GM21576 (cell line): ENCODE results near the gene BCAN.
"Not testable (repeated sequence)": the region's sequence is repeated elsewhere in the genome, so short reads cannot be mapped to it uniquely, and the experiment has no call there.

Source experiments
- ATAC-seq: cut with Tn5 transposase; IDR thresholded peaks from one replicate; pipeline ENCODE4 v1.9.1; 2021; ENCODE audit warnings: mild to moderate bottlenecking, moderate library complexity; ENCODE audit not compliant: unreplicated experiment

Gene BCAN, protein sequence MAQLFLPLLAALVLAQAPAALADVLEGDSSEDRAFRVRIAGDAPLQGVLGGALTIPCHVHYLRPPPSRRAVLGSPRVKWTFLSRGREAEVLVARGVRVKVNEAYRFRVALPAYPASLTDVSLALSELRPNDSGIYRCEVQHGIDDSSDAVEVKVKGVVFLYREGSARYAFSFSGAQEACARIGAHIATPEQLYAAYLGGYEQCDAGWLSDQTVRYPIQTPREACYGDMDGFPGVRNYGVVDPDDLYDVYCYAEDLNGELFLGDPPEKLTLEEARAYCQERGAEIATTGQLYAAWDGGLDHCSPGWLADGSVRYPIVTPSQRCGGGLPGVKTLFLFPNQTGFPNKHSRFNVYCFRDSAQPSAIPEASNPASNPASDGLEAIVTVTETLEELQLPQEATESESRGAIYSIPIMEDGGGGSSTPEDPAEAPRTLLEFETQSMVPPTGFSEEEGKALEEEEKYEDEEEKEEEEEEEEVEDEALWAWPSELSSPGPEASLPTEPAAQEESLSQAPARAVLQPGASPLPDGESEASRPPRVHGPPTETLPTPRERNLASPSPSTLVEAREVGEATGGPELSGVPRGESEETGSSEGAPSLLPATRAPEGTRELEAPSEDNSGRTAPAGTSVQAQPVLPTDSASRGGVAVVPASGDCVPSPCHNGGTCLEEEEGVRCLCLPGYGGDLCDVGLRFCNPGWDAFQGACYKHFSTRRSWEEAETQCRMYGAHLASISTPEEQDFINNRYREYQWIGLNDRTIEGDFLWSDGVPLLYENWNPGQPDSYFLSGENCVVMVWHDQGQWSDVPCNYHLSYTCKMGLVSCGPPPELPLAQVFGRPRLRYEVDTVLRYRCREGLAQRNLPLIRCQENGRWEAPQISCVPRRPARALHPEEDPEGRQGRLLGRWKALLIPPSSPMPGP

GRCh38 chr1:156641761-156642264 lies at the start of gene BCAN:
Gene BCAN (plus strand): TSS chr1:156642117. CDS start chr1:156646055, 3,938 bp downstream.
- ATAC-seq: no peak

DNA sequence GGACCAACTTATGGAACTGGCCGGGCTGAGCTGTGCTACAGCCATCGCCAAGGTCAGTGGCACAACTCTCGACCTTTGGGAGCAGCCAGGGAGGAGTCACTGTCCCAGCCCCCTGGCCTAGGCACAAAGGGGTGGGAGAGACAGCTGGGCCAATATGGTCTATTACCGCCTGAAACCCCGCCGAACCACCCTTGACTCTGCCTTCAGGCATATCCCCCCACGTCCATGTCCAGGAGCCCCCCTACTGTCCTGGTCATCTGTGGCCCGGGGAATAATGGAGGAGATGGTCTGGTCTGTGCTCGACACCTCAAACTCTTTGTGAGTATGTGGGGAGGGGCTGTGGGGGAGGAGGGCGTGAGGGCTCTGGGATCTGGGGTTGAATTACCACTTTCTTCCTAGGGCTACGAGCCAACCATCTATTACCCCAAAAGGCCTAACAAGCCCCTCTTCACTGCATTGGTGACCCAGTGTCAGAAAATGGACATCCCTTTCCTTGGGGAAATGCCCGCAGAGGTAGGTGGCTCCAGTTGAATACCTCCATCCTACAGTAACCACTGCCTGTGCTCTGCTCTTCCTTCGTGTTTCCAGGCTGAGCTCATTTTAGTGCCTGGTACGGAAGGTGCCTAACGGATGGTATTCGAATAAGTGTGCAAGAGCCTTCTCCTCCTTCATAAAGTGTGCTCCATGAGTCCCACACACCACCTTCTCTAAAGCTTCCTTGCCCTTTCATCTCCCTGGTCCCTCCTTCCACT lies 49.6 kb upstream of the BCAN start:
- no peak for ATAC-seq

DNA sequence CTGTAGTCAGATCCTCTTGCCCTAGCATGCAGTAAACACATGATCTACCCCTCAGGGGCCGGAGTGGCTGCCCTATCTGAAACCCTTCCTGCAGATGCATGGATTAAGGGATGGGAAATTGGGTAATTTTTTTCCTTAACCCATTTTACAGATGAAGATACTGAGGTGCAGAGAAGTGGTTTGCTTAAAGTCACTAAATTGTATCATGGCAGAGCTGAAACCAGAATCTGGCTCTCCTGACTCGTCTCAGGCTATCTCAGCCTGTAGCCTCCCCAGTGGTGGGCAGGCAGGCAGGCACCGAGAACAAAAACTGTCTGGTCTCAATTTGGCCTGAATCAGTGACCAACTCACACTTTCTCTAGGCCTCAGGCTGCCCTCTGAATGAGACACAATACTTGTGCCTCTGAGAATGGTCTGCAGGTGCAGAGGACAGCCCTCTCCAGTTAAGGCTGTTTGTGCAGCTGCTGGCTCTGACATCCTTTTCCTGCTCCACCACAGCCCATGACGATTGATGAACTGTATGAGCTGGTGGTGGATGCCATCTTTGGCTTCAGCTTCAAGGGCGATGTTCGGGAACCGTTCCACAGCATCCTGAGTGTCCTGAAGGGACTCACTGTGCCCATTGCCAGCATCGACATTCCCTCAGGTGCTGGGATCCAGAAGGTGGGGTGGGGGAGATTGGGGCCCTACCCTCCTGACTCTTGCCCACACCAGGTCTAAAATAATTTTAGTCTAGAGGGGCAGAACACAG lies 48.8 kb upstream of the BCAN start:
- no peak for ATAC-seq

DNA sequence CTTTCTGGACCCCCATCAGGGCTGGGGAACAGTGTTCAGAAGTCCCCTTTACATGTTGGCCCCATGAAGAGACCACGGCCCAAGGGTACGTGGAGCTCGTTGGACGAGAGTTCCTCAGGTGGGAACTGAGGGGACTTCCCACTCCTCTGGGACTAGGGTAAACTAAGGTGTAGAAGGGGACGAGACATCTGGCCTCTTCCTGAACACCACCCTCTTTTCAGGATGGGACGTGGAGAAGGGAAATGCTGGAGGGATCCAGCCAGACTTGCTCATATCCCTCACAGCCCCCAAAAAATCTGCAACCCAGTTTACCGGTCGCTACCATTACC lies 48.3 kb upstream of the BCAN start:
- no peak for ATAC-seq

DNA sequence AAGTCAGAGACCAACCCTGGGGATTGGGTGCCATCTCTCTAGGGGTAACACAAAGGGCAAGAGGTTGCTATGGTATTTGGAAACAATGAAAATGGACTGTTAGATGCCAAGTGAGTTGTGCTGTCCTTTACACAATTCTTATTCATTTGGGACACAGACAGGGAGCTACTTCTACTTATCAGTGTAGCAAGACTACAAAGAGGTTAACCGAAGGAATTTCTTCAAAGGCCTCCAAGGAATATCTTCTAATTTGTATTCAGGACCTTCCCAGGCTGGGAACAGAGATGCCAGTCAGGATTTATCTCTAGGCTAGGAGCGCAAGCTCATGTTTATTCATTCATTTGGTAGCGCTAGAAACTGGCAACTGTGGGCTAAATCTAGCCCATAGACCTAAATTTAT lies 47.7 kb upstream of the BCAN start:
- ATAC-seq: no peak

DNA sequence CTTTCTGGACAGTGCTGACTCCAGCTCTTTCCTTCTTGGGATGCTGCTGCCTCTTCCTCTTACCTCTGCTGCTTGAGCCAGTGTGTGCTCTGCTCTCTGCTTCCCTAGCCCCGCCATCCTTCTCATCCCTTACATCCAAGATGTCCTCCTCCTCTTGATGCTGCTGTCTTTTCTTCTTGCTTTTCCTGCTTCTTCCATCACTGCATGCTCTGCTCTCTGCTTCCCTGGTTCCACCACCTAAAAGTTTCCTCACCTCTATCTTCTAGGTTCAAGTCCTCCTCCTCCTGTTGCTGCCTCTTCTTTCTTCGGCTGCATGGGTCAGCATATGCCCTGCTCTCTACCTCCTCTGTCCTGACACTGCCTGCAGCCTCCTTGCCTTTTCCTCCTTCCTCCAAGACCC lies 46.9 kb upstream of the BCAN start:
- ATAC-seq: no peak

DNA sequence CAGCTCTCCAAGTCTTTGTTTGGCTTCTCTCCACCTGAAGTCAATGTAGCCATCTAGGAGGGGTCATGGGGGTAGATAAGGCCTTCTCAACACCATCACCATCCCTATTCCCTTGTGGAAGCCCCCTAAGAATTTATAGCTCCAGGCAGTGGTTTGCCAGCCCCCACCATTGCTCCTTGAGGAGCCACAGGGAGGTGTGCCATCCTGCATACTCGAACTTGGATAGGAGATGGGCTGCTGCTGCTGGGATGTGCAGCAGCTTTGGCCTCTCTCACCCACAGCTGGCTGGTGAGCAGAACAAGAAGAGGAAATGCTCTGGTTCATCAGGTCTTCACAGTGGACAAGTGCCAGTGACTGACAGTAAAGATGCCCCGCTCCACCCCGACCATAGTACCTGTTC lies 45.5 kb upstream of the BCAN start:
- no peak for ATAC-seq

- no peak for ATAC-seq
These were observed 43.8 kb upstream of the BCAN start for GRCh38 chr1:156598125-156598524.

DNA sequence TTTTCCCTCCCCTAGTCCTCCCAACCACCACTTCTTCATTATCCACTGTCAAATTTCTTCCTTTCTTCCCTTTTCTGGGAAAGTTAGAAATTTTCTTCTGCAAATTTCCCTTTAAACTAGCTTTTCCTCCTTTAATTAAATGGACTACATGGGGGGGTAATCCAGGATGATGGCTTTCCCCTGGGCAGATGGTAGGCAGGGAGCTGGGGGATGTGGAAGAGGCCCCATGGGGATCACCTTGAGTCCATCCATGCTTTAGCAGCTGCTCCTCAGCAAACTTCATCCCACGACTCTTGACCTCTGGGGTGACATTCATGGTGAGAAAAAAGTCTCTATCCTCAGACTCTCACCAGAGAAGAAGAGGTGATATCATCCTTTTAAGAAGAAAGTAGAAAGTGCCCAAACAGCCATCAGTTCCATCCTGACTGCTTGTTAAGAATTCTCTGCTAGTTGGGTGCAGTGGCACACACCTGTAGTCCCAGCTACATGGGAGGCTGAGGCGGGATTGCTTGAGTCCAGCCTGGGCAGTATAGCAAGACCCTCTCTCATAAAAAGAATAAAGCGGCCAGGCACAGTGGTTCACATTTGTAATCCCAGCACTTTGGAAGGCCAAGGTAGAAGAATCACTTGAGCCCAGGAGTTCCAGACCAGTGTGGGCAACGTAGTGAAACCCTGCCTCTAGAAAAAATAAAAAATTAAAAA lies 43.0 kb upstream of the BCAN start:
- no peak for ATAC-seq

GRCh38 chr1:156599811-156600210 lies 42.1 kb upstream of the BCAN start:
- no peak for ATAC-seq

DNA sequence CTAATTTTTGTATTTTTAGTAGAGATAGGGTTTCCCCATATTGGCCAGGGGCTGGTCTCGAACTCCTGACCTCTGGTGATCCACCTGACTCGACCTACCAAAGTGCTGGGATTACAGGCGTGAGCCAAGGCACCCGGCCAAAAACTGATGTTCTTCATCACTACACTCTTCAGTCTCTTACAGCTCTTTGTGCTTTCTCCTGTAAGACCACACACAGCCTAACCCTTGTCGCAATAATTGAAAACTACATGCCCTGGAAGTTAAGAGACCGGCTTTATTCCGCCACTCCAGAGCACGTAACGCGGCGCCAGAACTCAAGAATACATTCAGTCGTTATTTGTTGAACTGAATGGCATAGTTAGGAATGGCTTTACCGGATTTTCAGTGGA lies 41.2 kb upstream of the BCAN start:
- no peak for ATAC-seq

DNA sequence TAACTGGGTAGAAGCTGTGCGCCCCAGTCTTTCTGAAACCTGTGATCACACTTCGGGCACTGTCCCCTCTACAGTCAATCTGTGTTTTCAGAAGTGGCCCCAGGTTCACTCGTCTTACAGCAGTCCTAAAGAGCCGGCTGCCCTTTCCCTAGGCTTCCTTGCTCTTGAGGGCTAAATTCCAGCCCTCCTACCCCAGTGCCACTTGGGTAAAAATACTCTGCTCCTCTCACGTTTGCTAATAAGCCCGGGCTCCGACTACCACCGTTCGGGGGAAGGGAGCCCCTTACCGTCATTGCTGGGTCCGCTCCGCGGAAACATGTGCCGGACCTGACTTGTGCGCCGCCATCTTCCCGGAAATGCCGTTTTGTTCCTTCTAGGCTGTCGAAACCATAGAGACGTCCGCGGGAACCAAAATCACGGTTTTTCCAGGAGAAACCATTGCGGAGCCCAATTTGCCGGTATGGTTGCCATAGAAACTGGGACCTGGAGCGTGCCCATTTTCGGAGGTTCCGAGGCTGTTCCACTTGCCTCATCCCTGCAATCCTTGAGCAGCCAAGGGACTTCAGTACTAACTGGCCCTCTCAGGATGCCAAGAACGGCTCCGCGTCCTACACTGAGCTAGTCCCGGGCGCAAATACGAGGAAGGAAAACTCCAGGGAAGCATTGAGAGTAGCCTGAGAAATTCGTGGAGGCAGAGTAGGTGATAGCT lies 40.6 kb upstream of the BCAN start, which contains the start of gene GPATCH4:
Gene GPATCH4, minus strand, starts transcription at position 358 of the 709 bp plus-strand sequence.
- ATAC-seq: no peak

GRCh38 chr1:156601892-156602291 lies 40.0 kb upstream of the BCAN start:
- no peak for ATAC-seq

- ATAC-seq: no peak
These were observed 39.3 kb upstream of the BCAN start for GRCh38 chr1:156602557-156602993.

- not testable (repeated sequence) for ATAC-seq
These were observed 34.6 kb upstream of the BCAN start for GRCh38 chr1:156607344-156607743.

DNA sequence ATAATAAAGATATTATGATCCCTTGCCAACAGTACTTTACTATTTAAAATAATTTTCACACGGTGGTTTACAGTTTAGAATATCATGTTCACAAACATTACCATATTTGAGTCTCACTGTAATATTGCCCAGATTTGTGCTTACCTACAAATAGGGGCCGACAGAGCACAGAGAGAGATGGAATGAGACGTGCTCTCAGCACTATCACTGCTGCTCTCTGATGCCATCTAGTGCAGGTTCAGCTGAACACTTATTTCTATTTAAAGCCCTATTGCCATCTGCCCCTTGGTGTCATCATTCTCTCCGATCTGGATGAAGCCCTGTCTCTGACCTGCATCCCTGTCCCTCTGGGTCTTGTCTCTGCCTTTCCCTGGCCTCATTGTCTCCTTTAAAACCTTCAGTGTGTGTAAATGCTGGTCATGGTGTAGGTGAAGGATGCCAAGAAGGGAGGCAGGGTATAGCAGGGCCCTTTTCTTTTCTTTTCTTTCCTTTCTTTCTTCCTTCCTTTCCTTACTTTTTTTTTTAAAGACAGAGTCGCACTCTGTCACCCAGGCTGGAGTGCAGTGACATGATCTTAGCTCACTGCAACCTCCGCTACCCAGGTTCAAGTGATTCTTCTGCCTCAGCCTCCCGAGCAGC lies 33.8 kb upstream of the BCAN start:
- ATAC-seq: no peak

- ATAC-seq: peak; percentile 50
These were observed 32.9 kb upstream of the BCAN start for GRCh38 chr1:156608981-156609380.

GRCh38 chr1:156610072-156610471 lies 31.8 kb upstream of the BCAN start:
- ATAC-seq: not testable (repeated sequence)

GRCh38 chr1:156612666-156613065 lies 29.3 kb upstream of the BCAN start:
- ATAC-seq: no peak
